ENCODE data around the gene TGFBR1.

- TF ChIP-seq CTCF (IDR thresholded peaks at IDR 0.05; ENCODE audit: borderline replicate concordance, extremely low read depth, low read length, poor library complexity, severe bottlenecking): no peak
- no peak for TF ChIP-seq EZH2 (IDR thresholded peaks at IDR 0.05; ENCODE audit: borderline replicate concordance, low read depth, low read length, severe bottlenecking)
Observed at GRCh38 chr9:99143655-99144054, 38.7 kb downstream of the TGFBR1 start.
